Choroid plexus epithelial cell (primary cell): ENCODE measurements around the gene PRKN.

Source experiments
- DNase-seq: peaks from one replicate; pipeline ENCODE4 v3.0.0-alpha.2; 2010; ENCODE audit warnings: low read depth
- H3K4me3 ChIP-seq: 2 replicates; pipeline ENCODE4 v1.5.1; 2011; ENCODE audit warnings: low read depth, mild to moderate bottlenecking, control low read depth, low read length, moderate library complexity
- TF ChIP-seq, protein P1 (sequence below): conservative IDR thresholded peaks from 2 replicates; pipeline ENCODE4 v1.5.1; 2011; ENCODE audit warnings: low read depth, mild to moderate bottlenecking, control low read depth, inconsistent platforms, low read length, moderate library complexity

PRKN gene

GRCh38 chr6:162234631-162235030 is 492.9 kb downstream of the PRKN start:
- no peak for DNase-seq
- no peak overlapping the region for H3K4me3 ChIP-seq
- TF ChIP-seq, protein P1, sequence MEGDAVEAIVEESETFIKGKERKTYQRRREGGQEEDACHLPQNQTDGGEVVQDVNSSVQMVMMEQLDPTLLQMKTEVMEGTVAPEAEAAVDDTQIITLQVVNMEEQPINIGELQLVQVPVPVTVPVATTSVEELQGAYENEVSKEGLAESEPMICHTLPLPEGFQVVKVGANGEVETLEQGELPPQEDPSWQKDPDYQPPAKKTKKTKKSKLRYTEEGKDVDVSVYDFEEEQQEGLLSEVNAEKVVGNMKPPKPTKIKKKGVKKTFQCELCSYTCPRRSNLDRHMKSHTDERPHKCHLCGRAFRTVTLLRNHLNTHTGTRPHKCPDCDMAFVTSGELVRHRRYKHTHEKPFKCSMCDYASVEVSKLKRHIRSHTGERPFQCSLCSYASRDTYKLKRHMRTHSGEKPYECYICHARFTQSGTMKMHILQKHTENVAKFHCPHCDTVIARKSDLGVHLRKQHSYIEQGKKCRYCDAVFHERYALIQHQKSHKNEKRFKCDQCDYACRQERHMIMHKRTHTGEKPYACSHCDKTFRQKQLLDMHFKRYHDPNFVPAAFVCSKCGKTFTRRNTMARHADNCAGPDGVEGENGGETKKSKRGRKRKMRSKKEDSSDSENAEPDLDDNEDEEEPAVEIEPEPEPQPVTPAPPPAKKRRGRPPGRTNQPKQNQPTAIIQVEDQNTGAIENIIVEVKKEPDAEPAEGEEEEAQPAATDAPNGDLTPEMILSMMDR: no peak

DNA sequence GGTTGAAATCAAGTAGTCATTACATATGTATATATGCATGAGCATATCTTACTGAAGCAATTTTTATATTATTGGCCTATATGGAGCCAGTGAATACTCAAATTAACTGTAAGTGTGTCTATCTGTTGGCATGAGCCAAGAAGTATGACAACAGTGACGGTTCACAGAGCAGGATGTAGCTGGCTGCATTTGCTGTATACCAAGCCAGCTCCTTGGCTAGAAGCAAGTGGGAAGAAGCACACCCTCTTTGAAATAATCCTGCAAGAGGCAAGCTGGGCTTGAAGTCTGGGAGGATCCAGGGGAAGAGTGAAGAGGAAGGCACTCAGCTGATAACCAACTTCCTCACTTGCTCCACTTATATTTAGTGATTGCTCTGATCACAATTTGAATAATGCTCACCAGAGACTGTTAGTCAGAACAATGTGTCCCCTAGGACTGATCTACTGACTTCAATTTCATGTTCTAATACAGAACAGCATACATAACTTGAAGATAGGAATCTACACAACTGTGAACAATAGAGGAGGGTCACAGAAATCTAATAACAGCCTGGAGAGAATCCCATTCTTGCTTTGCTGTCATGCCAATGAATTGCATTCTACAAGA is 497.3 kb downstream of the PRKN start:
- TF ChIP-seq, protein P1: no peak
- no peak for DNase-seq
- no peak overlapping the region for H3K4me3 ChIP-seq

- no peak overlapping the region for H3K4me3 ChIP-seq
- TF ChIP-seq, protein P1: no peak
- no peak for DNase-seq
These were observed 498.5 kb downstream of the PRKN start for GRCh38 chr6:162229093-162229492.

DNA sequence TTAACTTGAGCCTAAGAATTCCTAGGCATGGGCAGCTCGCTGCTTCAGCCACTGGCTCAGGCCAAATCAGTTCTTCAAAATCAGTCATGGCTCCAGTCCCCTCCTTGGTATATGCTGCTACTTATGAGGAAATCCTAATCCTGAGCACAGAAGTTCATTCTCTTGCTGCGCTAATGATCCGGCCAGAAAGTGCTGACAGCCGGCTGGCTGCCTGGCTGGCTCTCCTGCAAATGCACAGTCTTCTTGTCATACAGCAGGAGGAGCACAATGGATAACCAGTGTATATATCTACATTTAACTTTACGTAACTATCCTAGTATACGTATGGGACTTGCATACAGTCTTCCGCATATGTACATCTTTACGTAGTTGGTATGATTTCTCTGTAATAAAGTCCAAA is 500.8 kb downstream of the PRKN start:
- no peak for DNase-seq
- H3K4me3 ChIP-seq: no peak overlapping the region
- TF ChIP-seq, protein P1: no peak

GRCh38 chr6:162222521-162222920 is 505.0 kb downstream of the PRKN start:
- DNase-seq: no peak
- TF ChIP-seq, protein P1: no peak
- no peak overlapping the region for H3K4me3 ChIP-seq

GRCh38 chr6:162220876-162221275 is 506.7 kb downstream of the PRKN start:
- no peak overlapping the region for H3K4me3 ChIP-seq
- DNase-seq: no peak
- TF ChIP-seq, protein P1: no peak

GRCh38 chr6:162219266-162219665 is 508.3 kb downstream of the PRKN start:
- no peak for DNase-seq
- TF ChIP-seq, protein P1: no peak
- no peak overlapping the region for H3K4me3 ChIP-seq
